Pons (tissue), 1 donor: ENCODE results near the gene CORO2B.

Source experiments
- DNase-seq: peaks from one replicate; pipeline ENCODE4 v3.0.0-alpha.2; 2016; ENCODE audit warnings: low spot score

Gene CORO2B

GRCh38 chr15:68608844-68609232, 30.0 kb downstream of the CORO2B start:
- no peak for DNase-seq

GRCh38 chr15:68609629-68610028, 30.8 kb downstream of the CORO2B start:
- DNase-seq = no peak

GRCh38 chr15:68610825-68611224, 32.0 kb downstream of the CORO2B start:
- peak; percentile 89 for DNase-seq

- peak; percentile 23 for DNase-seq
These were observed 33.7 kb downstream of the CORO2B start for GRCh38 chr15:68612503-68612902.

- no peak for DNase-seq
These were observed 34.4 kb downstream of the CORO2B start for GRCh38 chr15:68612979-68613740.

- peak; percentile 99 for DNase-seq
These were observed 35.7 kb downstream of the CORO2B start for GRCh38 chr15:68614286-68615035.

- DNase-seq = no peak
These were observed 36.5 kb downstream of the CORO2B start for GRCh38 chr15:68615301-68615700.

- DNase-seq = no peak
These were observed 37.0 kb downstream of the CORO2B start for GRCh38 chr15:68615811-68616210.

GRCh38 chr15:68616397-68616796, 37.6 kb downstream of the CORO2B start:
- DNase-seq = no peak

- no peak for DNase-seq
These were observed 38.2 kb downstream of the CORO2B start for GRCh38 chr15:68617001-68617400.

GRCh38 chr15:68617777-68618176, 39.0 kb downstream of the CORO2B start:
- DNase-seq = no peak

- peak; percentile 82 for DNase-seq
These were observed 39.6 kb downstream of the CORO2B start for GRCh38 chr15:68618394-68618793.

GRCh38 chr15:68618908-68619698, 40.3 kb downstream of the CORO2B start:
- DNase-seq = no peak

GRCh38 chr15:68620721-68621527, 42.1 kb downstream of the CORO2B start:
- DNase-seq = peak; percentile 96

GRCh38 chr15:68621535-68621934, 42.7 kb downstream of the CORO2B start:
- no peak for DNase-seq

GRCh38 chr15:68623301-68623892, 44.6 kb downstream of the CORO2B start:
- DNase-seq = peak; percentile 80

- no peak for DNase-seq
These were observed 47.1 kb downstream of the CORO2B start for GRCh38 chr15:68625853-68626252.

- DNase-seq = no peak
These were observed 47.5 kb downstream of the CORO2B start for GRCh38 chr15:68626283-68626682.

- no peak for DNase-seq
These were observed 47.9 kb downstream of the CORO2B start for GRCh38 chr15:68626739-68627138.

GRCh38 chr15:68627476-68627875, 48.7 kb downstream of the CORO2B start:
- DNase-seq = no peak

- no peak for DNase-seq
These were observed 49.2 kb downstream of the CORO2B start for GRCh38 chr15:68627995-68628394.
